HCT116 (cell line): ENCODE measurements around the gene HGS. TPM values are rescaled to one million over a fixed set of nuclear protein-coding genes. Genes with fewer than 3 reads are reported as not detected.

ENCODE experiments used
- ATAC-seq: fragments of 200-7000 bp; cut with Tn5 transposase; 2 replicates; pipeline ENCODE4 v1.9.1; 2020; ENCODE audit warnings: mild to moderate bottlenecking, moderate library complexity
- BruUV-seq: library from RNA; stranded (reverse); fragments of 400-500 nt; replicated peaks from 2 replicates; lab custom pipeline; 2021; lab: Mats Ljungman, UMichigan
- CTCF ChIA-PET: fragments of 300-600 bp; sonication (Branson Sonifier 250); formaldehyde crosslinking; loops from one replicate; lab custom pipeline; 2021; ENCODE audit warnings: antibody characterized with exemption; lab: Charles Lee
- POLR2A ChIA-PET: fragments of 300-600, 350-600 bp; sonication (Branson Sonifier 250); formaldehyde crosslinking; loops from one replicate; lab custom pipeline; 2021; ENCODE audit warnings: antibody characterized with exemption; lab: Charles Lee
- RAD21 ChIA-PET, 2 experiments: fragments of 300-600 bp; sonication (Branson Sonifier 250); formaldehyde crosslinking; loops; one replicate each; lab custom pipeline; 2023; ENCODE audit warnings: low total read pairs in 2 of 2; ENCODE audit not compliant: uncharacterized antibody in 2 of 2, unreplicated experiment in 2 of 2, low non-redundant PET in 1 of 2; lab: Charles Lee
- DNase-seq: peaks from one replicate; pipeline ENCODE4 v3.0.0-alpha.2; 2010; ENCODE audit warnings: low read depth, low spot score
- H2AFZ ChIP-seq: fragments of 200-600 bp; shearing (Covaris generic), sonication (generic); 2 replicates; pipeline ENCODE4 v1.6.1; 2017; ENCODE audit warnings: low read depth, mixed run types, mixed read lengths, antibody characterized with exemption, low read length; ENCODE audit not compliant: poor library complexity, severe bottlenecking
- H3K27ac ChIP-seq: 2 replicates; pipeline ENCODE4 v1.5.1; 2012; ENCODE audit warnings: low read depth, low read length
- H3K27me3 ChIP-seq: fragments of 200-600 bp; sonication (generic); 2 replicates; pipeline ENCODE4 v1.6.1; 2016; ENCODE audit warnings: mixed run types, low read length, mixed read lengths; ENCODE audit not compliant: insufficient read depth
- H3K36me3 ChIP-seq, 2 experiments: fragments of 200-500 bp in 1 of 2; fragments of 200-600 bp in 1 of 2; sonication (Bioruptor generic) in 1 of 2; sonication (generic) in 1 of 2; 2 replicates each; pipeline versions ENCODE4 v1.5.1 to v1.6.1; 2014 to 2016; ENCODE audit warnings: low read length in 2 of 2, inconsistent platforms in 1 of 2, mixed read lengths in 1 of 2, mixed run types in 1 of 2; ENCODE audit not compliant: insufficient read depth in 2 of 2, control insufficient read depth in 1 of 2
- H3K4me1 ChIP-seq, 2 experiments: fragments of 200-600 bp in 1 of 2; sonication (generic) in 1 of 2; 2 replicates each; pipeline versions ENCODE4 v1.5.1 to v1.6.1; 2012 to 2017; ENCODE audit warnings: low read length in 2 of 2, inconsistent platforms in 1 of 2, mild to moderate bottlenecking in 1 of 2, mixed read lengths in 1 of 2, mixed run types in 1 of 2, moderate library complexity in 1 of 2; ENCODE audit not compliant: insufficient read depth in 2 of 2, control insufficient read depth in 1 of 2
- H3K4me2 ChIP-seq: fragments of 200-600 bp; sonication (generic); 2 replicates; pipeline ENCODE4 v1.6.1; 2017; ENCODE audit warnings: mixed run types, low read length, mixed read lengths
- H3K4me3 ChIP-seq, 2 experiments: fragments of 200-600 bp in 1 of 2; sonication (generic) in 1 of 2; replicated peaks in 1 of 2; 2 replicates each; pipeline ENCODE4 v1.5.1; 2011 to 2016; ENCODE audit warnings: low read length in 2 of 2, control low read depth in 1 of 2, low read depth in 1 of 2, mild to moderate bottlenecking in 1 of 2, mixed read lengths in 1 of 2, mixed run types in 1 of 2
- H3K79me2 ChIP-seq: fragments of 200-600 bp; sonication (generic); 2 replicates; pipeline ENCODE4 v1.6.1; 2017; ENCODE audit warnings: mild to moderate bottlenecking, mixed run types, low read length, moderate library complexity, mixed read lengths; ENCODE audit not compliant: insufficient read depth
- H3K9ac ChIP-seq: fragments of 200-600 bp; sonication (generic); 2 replicates; pipeline ENCODE4 v1.6.1; 2016; ENCODE audit warnings: low read length, mixed read lengths
- H3K9me2 ChIP-seq: fragments of 200-600 bp; sonication (generic), shearing (Covaris generic); 2 replicates; pipeline ENCODE4 v1.6.1; 2017; ENCODE audit warnings: mixed run types, mild to moderate bottlenecking, moderate library complexity; ENCODE audit not compliant: insufficient read depth
- H3K9me3 ChIP-seq, 2 experiments: fragments of 200-500 bp in 1 of 2; fragments of 200-600 bp in 1 of 2; sonication (Bioruptor generic) in 1 of 2; sonication (generic) in 1 of 2; 2 replicates each; pipeline ENCODE4 v1.6.1; 2014 to 2017; ENCODE audit warnings: low read length in 2 of 2, mixed read lengths in 2 of 2, inconsistent platforms in 1 of 2, low read depth in 1 of 2, mild to moderate bottlenecking in 1 of 2, mixed run types in 1 of 2, moderate library complexity in 1 of 2; ENCODE audit not compliant: control insufficient read depth in 1 of 2, insufficient read depth in 1 of 2
- H4K20me1 ChIP-seq: fragments of 200-600 bp; sonication (generic), shearing (Covaris generic); 2 replicates; pipeline ENCODE4 v1.6.1; 2017; ENCODE audit warnings: mixed run types, mild to moderate bottlenecking, moderate library complexity; ENCODE audit not compliant: insufficient read depth
- EGR1 ChIP-seq: IDR thresholded peaks from 2 replicates; pipeline ENCODE4 v1.6.1; 2012; ENCODE audit warnings: low read depth
- ELF1 ChIP-seq: IDR thresholded peaks from 2 replicates; pipeline ENCODE4 v1.6.1; 2012; ENCODE audit warnings: low read depth, borderline replicate concordance
- EZH2 ChIP-seq: fragments of 200-600 bp; sonication (generic); IDR thresholded peaks from 2 replicates; pipeline ENCODE4 v1.6.1; 2017; ENCODE audit warnings: antibody characterized with exemption, mixed run types
- EZH2phosphoT487 ChIP-seq: fragments of 200-600 bp; IDR thresholded peaks from 2 replicates; pipeline ENCODE4 v1.6.1; 2018; ENCODE audit warnings: antibody characterized with exemption, borderline replicate concordance
- FOSL1 ChIP-seq: IDR thresholded peaks from 2 replicates; pipeline ENCODE4 v1.6.1; 2012; ENCODE audit warnings: low read depth
- MAX ChIP-seq: IDR thresholded peaks from 2 replicates; pipeline ENCODE4 v1.6.1; 2012
- POLR2A ChIP-seq: IDR thresholded peaks from 2 replicates; pipeline ENCODE4 v1.7.0; 2011; ENCODE audit warnings: borderline replicate concordance; ENCODE audit not compliant: insufficient read depth, insufficient read length; ENCODE audit errors: extremely low read depth
- POLR2AphosphoS5 ChIP-seq: IDR thresholded peaks from 2 replicates; pipeline ENCODE4 v1.6.1; 2011; ENCODE audit warnings: mild to moderate bottlenecking, low read depth, low read length, moderate library complexity
- RAD21 ChIP-seq: IDR thresholded peaks from 2 replicates; pipeline ENCODE4 v1.6.1; 2012; ENCODE audit warnings: low read depth, mild to moderate bottlenecking
- SP1 ChIP-seq: IDR thresholded peaks from 2 replicates; pipeline ENCODE4 v1.6.1; 2012; ENCODE audit warnings: low read depth
- SRF ChIP-seq: IDR thresholded peaks from 2 replicates; pipeline ENCODE4 v1.6.1; 2012; ENCODE audit warnings: low read depth
- YY1 ChIP-seq: IDR thresholded peaks from 2 replicates; pipeline ENCODE4 v1.6.1; 2011; ENCODE audit warnings: low read length, low read depth, moderate library complexity, mild to moderate bottlenecking; ENCODE audit not compliant: insufficient replicate concordance; ENCODE audit errors: extremely low read depth
- ZFX ChIP-seq: fragments of 450-650 bp; IDR thresholded peaks from 2 replicates; pipeline ENCODE4 v1.6.1; 2017
- ZNF274 ChIP-seq: fragments of 200-500 bp; sonication (Bioruptor generic); IDR thresholded peaks from 2 replicates; pipeline ENCODE4 v1.6.1; 2014; ENCODE audit warnings: mild to moderate bottlenecking, low read depth, low read length, inconsistent platforms
- intact Hi-C: fragments of 100-400 bp; cut with micrococcal nuclease; formaldehyde crosslinking; loops from 2 replicates; pipeline ENCODE4 v1.10.0; 2022
- total RNA-seq: library from RNA; stranded (reverse); gene quantifications from one replicate; pipeline ENCODE4 v1.2.1, GENCODE V29; 2021; ENCODE audit not compliant: unreplicated experiment
- TF ChIP-seq, protein P1 (sequence below), 3 experiments: fragments of 200-600 bp in 1 of 3; sonication (generic) in 1 of 3; IDR thresholded peaks in 2 of 3; conservative IDR thresholded peaks in 1 of 3; 2 replicates each; pipeline ENCODE4 v1.5.1; 2012 to 2017; ENCODE audit warnings: low read depth in 2 of 3, low read length in 2 of 3, antibody characterized with exemption in 1 of 3, borderline replicate concordance in 1 of 3, control low read depth in 1 of 3, mild to moderate bottlenecking in 1 of 3, mixed read lengths in 1 of 3, mixed run types in 1 of 3, moderate library complexity in 1 of 3; ENCODE audit not compliant: insufficient read depth in 1 of 3

The HGS gene
- total RNA-seq, 1 experiment from 2014 or later: 231 TPM

DNA sequence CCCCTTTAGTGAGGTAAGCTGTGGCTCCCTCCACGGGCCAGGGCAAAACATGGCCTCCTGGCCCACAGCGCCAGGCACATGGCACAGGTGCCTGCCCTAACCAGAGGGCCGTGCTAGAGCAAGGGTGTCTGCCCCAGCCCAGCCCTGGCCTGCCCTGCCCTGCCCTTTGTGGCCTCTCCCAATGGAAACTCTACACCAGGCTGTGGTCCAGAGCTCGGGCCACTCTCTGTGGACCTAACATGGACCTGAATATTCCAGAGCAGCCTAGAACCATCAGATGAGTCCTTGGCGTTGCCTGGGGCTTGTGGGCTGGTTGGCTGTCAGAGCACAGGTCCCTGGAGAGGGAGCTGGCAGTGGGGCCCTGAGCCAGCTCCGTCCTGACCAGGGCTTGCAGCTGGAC lies 11.4 kb downstream of the HGS start:
- H3K79me2 ChIP-seq: peaks cover 75% of the 10 kb centered on the region; the same call in 1 of the 2 replicates
- no peak for ATAC-seq
- CTCF ChIA-PET: no interaction called here

More for the DNA sequence above, 11.4 kb downstream of the HGS start:
- no TSS peak for BruUV-seq
- TF ChIP-seq EGR1 (no peak), EZH2 (no peak), SP1 (no peak), ELF1 (no peak), POLR2AphosphoS5 (no peak), FOSL1 (no peak), RAD21 (no peak), ZNF274 (no peak), YY1 (no peak), POLR2A (no peak), SRF (no peak), ZFX (no peak), MAX (no peak), EZH2phosphoT487 (no peak)
- TF ChIP-seq, protein P1, sequence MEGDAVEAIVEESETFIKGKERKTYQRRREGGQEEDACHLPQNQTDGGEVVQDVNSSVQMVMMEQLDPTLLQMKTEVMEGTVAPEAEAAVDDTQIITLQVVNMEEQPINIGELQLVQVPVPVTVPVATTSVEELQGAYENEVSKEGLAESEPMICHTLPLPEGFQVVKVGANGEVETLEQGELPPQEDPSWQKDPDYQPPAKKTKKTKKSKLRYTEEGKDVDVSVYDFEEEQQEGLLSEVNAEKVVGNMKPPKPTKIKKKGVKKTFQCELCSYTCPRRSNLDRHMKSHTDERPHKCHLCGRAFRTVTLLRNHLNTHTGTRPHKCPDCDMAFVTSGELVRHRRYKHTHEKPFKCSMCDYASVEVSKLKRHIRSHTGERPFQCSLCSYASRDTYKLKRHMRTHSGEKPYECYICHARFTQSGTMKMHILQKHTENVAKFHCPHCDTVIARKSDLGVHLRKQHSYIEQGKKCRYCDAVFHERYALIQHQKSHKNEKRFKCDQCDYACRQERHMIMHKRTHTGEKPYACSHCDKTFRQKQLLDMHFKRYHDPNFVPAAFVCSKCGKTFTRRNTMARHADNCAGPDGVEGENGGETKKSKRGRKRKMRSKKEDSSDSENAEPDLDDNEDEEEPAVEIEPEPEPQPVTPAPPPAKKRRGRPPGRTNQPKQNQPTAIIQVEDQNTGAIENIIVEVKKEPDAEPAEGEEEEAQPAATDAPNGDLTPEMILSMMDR (IDR thresholded peaks at IDR 0.05 in 2 of 3, conservative IDR thresholded peaks at IDR 0.05 in 1 of 3; ENCODE audit: borderline replicate concordance in 1 of 3, insufficient read depth in 1 of 3, low read depth in 2 of 3, low read length in 2 of 3): no peak
- TF ChIP-seq, all 23 proteins: peak for 0
- Histone ChIP-seq H3K9me2 (no peaks in the 10 kb centered on the region), H3K9me3 (no peaks in the 10 kb centered on the region), H3K36me3 (peaks cover 53 to 80% of the 10 kb centered on the region in 2 experiments), H3K4me2 (no peak overlapping the region), H2AFZ (no peak overlapping the region), H4K20me1 (no peaks in the 10 kb centered on the region), H3K4me1 (no peaks in the 10 kb centered on the region; a peak in 1 of 4 replicates), H3K4me3 (no peak overlapping the region), H3K27me3 (no peaks in the 10 kb centered on the region), H3K9ac (no peak overlapping the region), H3K27ac (no peak overlapping the region; the same call in 1 of the 2 replicates)
- no peak for DNase-seq
- ChIA-PET RAD21 (no interaction called here), POLR2A (no interaction called here)
- intact Hi-C loops: loop anchor here (10.0 kb wide), 1 partner anchor 140 kb away; the partner anchor contains the start of gene FAAP100
